HG03558 (cell line): Measurements from ENCODE around the gene CLCN1.
A peak's percentile ranks its signal among the peaks of the same experiment; 100 is the strongest.
"Not testable (repeated sequence)": the region's sequence is repeated elsewhere in the genome, so short reads cannot be mapped to it uniquely, and the experiment has no call there.

Experiments
- ATAC-seq: cut with Tn5 transposase; IDR thresholded peaks from one replicate; pipeline ENCODE4 v1.9.1; 2021; ENCODE audit warnings: moderate number of reproducible peaks; ENCODE audit not compliant: unreplicated experiment; ENCODE audit errors: extremely low read depth

Gene CLCN1

DNA sequence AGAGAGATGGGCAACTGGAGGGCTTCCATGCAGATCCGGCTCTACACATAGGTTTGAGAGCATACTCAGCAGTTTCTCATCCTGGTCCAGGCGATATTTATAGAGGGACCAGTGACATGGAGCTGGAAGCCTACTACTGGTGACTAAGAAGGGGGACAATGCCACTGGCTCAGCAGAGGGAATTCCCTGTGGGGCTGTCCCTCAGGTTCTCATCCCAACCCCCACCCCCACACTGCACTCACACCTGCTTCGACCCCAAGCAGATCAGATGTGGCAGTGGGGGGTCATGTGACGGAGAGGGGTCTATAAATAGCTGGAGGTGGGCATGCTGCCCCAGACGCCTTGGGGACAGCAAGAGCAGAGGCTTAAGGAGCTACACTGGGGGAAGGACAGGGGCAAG lies at the start of gene CLCN1:
CLCN1 (plus strand) TSS at position 336 of the 400 bp plus-strand sequence. CDS start 102 bp downstream, outside the sequence.
- no peak for ATAC-seq

DNA sequence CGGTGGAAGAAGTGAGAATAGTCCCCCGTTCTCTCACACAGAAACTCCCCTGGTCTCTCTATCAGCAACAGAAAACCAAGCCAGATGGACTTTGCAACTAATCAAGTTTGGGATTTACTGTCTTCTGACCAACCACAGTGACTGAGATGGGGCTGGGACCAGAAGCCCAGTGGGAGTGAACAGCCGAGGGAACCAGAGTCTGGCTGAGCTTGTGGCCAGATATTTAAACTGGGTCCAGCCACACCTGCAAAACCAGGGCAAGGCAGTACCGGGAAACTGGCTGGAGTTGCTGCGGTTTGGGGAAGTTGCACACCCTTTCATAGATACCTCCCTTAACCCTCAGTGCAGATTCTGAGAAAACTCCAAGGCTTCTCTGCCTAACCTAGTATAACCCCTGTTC lies 46.7 kb upstream of the CLCN1 start:
- no peak for ATAC-seq

DNA sequence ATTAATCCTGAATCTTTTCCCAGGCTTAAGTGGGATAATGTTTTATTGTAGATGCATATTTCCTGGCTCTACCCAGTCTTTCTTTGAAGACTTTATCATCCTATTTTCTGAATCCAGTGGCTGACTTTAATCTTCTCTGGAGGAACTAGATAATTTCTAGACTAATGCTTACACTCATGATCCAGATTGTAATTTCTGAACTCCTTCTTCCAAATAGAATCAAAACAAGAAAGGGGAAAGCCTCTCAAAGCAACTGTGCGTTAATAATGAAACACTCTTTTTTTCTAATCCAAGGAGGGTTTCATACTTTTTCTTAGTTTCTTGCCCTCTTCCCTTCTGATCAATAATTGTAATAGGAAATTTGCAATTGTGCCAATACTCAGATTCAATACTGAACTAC lies 44.7 kb upstream of the CLCN1 start:
- ATAC-seq, result no peak

DNA sequence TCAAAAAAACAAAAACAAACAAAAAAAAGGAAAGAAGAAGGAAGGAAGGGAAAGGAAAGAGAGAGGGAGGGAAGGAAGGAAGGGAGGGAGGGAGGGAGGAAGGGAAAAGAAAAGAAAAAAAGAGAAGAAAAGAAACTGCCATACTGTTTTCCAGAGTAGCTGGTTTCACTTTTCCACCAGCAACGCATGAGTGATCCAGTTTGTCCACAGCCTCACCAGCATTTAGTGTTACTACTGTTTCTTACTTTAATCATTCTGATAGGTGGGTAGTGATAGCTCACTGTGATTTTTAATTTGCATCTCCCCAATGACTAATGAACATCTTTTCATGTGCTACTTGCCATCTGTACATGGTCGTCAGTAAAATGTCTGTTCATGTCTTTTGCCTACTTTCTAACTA lies 43.0 kb upstream of the CLCN1 start:
- ATAC-seq, result no peak

DNA sequence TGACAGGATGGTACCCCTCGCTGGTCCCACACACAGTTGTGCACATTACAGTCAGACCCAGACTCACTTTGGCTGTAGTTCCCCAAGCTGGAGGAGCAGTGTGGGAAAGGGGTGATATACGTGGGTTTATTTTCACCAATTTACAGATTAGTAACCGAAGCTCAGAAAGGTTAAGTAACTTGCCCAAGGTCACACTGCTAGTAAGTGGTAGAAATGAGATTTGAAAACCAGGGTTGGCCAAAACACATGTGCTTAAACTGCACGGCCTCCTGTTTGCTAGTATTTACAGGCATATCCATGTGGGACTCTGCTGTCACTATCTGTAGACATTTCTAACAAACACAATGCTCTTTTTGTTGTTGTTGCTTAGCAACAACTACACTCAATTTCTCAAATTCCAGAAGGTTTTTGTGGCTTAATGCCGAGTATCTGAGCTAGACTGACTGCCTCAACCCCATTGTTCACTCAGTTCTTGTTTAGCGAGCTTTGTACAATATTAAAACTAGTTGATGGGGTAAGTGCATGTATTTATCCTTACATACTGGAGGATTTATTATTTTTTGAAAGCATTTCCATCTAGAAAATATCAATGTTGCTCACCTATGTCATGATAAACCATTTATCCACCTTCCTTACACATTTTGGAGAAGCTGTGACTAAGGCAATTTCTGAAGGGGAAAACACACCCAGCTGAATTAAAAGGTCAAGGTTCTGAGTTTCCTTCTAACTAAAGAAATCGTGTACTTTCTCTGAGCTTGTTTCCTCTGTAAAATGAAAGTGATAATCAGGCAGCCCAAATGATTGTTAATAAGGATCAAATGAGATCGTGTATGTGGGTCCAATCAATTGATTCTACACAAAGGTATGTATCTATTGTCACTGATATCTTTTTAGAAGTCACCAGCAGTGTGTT lies 36.5 kb upstream of the CLCN1 start:
- no peak for ATAC-seq

DNA sequence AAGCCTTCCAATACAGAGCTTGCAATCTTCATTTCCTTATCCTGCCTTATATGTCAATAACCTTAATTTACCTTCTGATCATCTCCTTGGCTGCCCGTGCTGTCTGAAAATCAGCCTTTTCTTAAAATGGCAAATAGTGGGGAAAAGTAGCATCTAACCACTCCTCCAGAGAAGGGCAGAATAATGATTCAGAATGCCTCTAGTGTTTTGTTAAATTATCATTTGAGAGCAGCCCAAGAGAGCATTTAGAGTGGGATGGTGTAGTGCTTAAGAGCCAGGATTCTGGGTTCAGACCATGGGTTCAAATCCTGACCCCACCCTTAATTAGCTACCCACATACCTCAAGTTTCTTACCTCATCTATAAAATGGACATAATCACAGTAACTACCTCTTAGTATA lies 35.8 kb upstream of the CLCN1 start:
- no peak for ATAC-seq

DNA sequence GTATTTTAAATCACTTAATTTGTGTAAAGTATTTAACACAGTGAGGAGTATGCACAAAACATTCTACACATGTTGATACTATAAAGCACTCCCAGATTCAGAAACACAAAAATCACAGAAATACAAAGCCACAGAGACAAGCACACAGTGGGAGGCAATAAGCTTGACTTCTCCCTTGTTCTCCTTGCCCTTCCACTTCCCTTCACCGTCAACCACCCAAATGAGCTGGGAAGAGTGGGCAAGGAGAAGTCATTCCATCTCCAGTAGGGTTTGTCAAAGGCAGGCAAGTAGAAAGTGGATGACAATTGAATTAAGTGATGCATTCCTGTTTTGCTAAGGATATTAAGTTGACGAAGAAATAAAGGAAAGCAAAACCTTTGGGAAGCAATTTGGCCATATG lies 35.3 kb upstream of the CLCN1 start:
- no peak for ATAC-seq

DNA sequence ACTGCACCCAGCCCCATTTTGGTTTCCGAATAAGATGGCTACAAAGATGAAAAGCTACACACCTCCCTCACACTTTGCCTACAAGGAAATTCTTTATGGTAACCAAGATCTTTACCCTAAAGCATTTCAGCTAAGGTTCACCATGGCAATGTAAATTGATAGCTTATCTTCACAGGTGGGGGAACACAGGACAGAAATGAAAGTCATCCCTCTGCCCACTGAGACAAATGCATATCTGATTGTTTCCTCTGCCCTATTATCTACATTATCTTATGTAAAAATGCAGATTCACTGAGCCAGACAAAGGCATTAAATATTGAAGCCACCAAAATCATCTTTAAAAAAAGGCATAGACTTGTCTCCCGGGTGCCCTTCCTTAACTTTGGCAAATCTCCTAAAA lies 34.4 kb upstream of the CLCN1 start:
- ATAC-seq, result no peak

DNA sequence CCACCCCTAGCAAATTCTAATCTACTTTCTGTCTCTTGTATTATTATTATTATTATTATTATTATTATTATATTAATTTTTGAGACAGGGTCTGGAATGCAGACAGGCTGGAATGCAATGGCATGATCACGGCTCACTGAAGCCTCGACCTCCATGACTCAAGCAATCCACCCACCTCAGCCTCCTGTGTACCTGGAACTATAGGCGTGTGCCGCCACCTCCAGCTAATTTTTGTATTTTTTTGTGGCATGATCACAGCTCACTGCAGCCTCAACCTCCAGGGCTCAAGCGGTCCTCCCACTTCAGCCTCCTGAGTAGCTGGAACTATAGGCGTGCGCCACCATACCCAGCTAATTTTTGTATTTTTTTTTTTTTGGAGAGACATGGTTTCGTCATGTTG lies 33.8 kb upstream of the CLCN1 start:
- no peak for ATAC-seq

DNA sequence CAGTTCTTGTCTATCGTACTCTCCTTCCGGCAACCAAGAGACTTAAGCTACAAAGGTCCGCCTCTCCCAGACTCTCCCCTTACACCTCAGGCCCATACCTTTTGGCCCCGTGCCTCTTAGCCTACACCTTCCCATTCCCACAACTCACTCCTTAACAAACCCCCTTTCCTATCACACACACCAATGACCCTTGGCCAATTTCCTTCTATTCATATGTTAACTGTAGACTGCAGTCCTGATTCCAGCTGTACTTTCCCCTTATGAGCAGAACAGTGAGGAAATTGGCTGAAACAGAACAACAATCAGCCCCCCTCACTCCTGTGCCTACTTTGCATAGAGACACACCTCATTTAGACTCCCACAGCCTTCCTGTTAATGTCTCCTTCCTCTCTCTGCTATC lies 32.5 kb upstream of the CLCN1 start:
- no peak for ATAC-seq

DNA sequence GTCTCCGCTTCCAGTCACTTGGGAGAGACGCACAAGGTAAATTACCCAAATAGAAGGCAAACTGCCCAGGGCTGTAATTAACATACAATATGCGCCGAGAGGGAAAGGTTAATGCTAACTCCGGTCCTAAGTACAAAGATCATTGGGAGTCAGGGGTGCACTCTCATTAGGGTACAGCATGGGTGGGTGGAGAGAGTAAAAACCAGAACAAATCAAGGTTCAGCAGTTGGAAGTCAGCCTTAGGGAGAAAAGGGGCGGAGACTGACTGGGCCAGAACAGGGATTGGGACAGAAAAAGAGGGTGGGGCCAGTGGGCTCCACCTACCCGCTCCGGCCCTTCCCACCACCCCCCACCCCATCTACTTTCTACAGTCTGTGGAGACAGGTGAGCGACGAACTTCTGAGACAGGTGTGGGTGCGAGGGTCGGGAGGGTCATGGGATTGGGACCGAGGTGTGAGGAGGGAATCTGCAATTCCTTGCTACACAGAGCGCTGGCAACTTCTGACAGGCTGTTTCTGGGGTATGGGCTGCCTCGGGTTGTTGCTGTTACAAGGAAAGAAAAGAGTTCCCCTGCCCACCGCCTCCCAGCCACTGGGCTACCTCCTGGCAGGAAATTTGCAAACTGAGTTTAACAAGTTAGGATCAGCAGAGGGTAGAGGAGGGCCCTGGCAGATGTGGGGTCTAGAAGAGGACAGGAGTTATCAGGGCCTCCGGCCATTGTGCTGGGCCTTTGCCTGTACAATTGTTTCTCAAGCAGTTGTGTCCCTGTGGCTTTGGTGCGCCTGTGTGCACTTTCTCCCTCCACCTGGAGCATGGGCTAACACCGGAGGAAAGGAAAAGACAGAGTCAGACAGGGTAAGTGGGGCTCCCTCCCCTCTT lies 31.1 kb upstream of the CLCN1 start, which contains the start of gene TMEM139:
TMEM139 (plus strand) TSS at position 368 of the 879 bp plus-strand sequence. CDS start 1,000 bp downstream, outside the sequence.
- ATAC-seq, result no peak

DNA sequence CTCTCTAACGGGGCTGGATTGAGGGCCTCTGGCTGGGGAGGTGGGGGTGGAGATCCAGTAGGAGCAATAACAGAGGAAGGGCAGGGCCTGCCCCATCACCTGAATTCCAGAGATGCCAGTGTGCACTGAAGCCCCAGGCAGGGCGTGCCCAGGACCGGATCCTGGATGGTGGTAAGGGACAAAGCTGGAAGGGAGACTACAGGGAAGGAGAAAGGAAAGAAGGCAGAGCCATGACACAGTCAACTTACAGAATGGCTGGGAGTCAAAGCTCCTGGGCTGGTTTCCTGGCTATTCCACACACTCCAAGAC lies 30.5 kb upstream of the CLCN1 start:
- ATAC-seq, result no peak

DNA sequence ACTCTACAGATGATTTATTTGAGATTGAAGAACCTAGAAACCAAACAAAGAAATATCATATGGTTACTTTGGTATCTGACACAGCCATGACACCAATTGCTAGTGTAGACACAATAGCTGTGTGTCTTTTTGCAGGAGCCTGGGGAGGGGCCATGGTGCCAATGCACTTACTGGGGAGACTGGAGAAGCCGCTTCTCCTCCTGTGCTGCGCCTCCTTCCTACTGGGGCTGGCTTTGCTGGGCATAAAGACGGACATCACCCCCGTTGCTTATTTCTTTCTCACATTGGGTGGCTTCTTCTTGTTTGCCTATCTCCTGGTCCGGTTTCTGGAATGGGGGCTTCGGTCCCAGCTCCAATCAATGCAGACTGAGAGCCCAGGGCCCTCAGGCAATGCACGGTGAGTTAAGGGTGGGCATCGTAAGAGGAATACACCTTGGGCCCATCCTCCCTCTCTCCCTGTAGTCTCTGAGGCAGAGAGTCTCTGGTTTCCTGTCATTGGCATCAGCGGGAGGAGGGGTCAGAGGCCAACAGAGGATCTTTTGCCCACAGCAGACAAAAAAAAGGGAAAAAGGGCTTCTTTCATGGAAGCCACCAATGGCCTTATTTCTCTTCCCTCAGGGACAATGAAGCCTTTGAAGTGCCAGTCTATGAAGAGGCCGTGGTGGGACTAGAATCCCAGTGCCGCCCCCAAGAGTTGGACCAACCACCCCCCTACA lies 29.9 kb upstream of the CLCN1 start:
- no peak for ATAC-seq

DNA sequence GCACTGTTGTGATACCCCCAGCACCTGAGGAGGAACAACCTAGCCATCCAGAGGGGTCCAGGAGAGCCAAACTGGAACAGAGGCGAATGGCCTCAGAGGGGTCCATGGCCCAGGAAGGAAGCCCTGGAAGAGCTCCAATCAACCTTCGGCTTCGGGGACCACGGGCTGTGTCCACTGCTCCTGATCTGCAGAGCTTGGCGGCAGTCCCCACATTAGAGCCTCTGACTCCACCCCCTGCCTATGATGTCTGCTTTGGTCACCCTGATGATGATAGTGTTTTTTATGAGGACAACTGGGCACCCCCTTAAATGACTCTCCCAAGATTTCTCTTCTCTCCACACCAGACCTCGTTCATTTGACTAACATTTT lies 29.4 kb upstream of the CLCN1 start:
- no peak for ATAC-seq

DNA sequence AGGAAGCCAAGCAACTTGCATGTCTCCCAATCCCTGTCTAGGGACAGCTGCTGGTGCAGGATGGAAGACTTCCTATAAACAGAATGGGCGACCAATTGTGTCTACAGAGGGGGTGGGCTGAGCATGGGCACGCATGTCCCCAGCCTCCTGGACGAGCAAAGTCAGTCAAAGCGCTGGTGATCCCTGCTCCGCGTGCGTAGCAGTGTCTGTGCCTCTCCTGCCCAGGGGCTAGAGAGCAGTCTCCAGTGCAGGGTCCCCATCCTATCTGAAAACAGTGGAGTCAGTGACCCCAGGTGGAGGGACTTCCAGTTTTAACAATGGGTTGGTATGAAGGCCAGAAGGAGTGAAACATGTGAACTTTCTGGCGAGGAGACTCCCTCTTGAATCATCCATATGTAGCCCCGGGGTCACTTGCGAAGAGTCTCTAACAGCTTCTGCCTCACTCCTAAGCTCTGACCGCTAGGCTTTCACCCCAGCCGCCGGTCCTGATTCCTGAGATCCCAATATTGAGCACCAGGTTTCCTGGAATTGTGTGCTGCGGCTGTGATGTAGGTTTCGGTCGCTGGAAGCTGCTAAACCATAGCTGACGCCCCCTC lies 28.5 kb upstream of the CLCN1 start:
- ATAC-seq, result no peak

DNA sequence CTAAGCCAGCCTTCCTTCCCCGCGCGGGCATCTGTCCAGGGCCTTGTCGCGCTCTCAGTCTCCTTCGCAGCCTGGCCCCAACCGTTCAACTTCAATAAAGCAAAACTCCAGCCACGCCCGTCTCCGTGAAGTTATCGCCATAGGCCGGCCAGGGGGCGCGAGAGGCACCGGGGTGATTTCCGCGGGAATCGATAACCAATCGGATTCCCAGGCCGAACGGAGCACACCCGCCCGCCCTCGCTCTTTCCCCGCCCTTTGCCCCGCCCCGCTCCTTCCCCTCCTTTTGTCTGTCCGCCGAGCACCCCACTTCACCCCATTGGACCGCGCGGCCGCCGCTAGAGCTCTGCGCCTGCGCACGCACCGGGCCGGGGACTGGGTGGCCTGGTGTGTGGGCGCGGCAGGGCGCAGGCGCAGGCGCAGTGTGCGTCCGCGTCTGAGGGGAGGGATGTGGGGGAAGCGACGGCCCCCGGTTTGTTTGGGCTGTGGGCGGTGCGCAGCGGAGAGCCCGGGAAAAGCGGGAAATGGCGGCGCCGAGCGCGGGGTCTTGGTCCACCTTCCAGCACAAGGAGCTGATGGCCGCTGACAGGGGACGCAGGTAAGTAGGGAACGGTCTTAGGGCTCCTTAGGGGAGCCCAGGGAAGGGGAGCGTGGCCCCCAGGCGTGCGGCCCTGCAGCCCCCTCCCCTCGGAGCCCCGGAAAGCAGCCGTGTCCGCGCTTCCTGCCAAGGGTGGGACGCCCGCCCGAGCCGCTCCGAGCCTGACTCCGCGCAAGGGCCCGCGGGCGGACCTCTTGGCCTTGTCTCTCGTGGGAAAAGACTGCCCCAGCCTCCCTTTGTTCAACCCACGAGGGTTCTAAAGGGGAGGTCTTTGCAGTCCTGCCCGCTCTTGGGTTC lies 27.7 kb upstream of the CLCN1 start, which contains the start of gene CASP2:
CASP2 (plus strand) TSS at position 417 of the 892 bp plus-strand sequence; CDS start at position 522, 105 bp downstream.
- ATAC-seq, result peak; percentile 82

DNA sequence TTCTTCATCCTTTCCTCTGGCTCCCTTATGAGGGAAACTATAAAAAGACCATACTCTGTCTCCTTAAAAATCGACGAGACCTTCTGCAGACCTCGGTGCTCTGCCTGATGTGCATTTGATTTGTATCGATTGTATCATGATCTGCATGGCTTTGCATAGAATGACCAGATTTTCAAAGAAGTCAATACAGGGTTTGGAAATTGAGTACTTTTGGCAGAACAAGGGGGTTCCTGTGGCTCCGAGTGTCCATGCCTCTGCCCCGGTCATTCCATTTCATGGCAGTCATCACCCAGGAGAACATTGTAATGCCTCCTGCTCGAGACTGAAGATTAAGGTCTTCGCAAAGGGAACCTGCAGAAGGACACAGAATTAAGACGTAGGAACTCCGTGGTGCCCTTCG lies 27.1 kb upstream of the CLCN1 start:
- no peak for ATAC-seq

DNA sequence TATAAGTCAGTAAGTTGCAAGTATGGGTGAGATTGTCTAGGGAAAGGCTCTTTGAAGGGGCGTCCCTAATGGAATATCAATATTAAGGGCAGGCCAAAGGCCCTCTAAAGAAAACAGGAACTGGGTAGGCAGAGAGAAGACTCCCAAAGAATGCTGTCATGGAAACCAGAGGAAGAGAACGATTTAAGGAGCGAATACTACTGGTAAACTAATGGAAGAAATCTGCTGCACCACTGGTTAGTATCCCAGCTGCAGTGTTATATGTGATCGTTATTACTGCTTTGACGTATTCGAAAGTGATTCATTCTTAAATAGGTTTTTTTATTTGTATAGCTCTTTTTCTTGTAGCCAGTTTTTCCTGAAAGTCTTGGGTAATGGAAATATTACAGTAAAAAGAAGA lies 26.5 kb upstream of the CLCN1 start:
- ATAC-seq, result no peak

DNA sequence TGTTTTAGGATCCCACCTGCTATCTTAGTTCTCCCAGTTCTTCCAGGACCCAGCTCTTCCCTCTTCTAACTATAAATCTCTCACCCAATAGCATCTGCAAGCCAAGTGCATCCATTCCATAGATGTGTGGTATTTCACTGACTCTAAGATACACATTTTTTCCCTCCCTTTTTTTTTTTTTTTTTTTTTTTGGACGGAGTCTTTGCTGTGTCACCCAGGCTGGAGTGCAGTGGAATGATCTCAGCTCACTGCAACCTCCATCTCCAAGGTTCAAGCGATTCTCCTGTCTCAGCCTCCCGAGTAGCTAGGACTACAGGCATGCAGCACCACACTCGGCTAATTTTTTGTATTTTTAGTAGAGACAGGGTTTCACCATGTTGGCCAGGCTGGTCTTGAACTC lies 26.0 kb upstream of the CLCN1 start:
- not testable (repeated sequence) for ATAC-seq
